GM19193 (cell line): Measurements from ENCODE around the gene PLCG2.

ENCODE experiments used
- POLR2A ChIP-seq: IDR thresholded peaks from 4 replicates; pipeline ENCODE4 v1.6.1; 2011; ENCODE audit not compliant: insufficient read depth, insufficient read length; ENCODE audit errors: extremely low read depth

Gene PLCG2

GRCh38 chr16:81881228-81881627, 102.1 kb downstream of the PLCG2 start:
- no peak for TF ChIP-seq POLR2A

GRCh38 chr16:81882559-81882958, 103.5 kb downstream of the PLCG2 start:
- TF ChIP-seq POLR2A: no peak

- no peak for TF ChIP-seq POLR2A
These were observed 104.1 kb downstream of the PLCG2 start for GRCh38 chr16:81883235-81883634.

GRCh38 chr16:81885976-81886586, 107.0 kb downstream of the PLCG2 start:
- peak; percentile 27 for TF ChIP-seq POLR2A

GRCh38 chr16:81888520-81889394, 109.7 kb downstream of the PLCG2 start:
- TF ChIP-seq POLR2A: no peak

GRCh38 chr16:81891736-81892364, 112.8 kb downstream of the PLCG2 start:
- TF ChIP-seq POLR2A: no peak

- TF ChIP-seq POLR2A: no peak
These were observed 115.5 kb downstream of the PLCG2 start for GRCh38 chr16:81894592-81894991.

- TF ChIP-seq POLR2A: no peak
These were observed 117.8 kb downstream of the PLCG2 start for GRCh38 chr16:81896902-81897301.

- no peak for TF ChIP-seq POLR2A
These were observed 120.5 kb downstream of the PLCG2 start for GRCh38 chr16:81899601-81900000.

- TF ChIP-seq POLR2A: no peak
These were observed 120.9 kb downstream of the PLCG2 start for GRCh38 chr16:81900014-81900413.

- TF ChIP-seq POLR2A: peak; percentile 22
These were observed 121.4 kb downstream of the PLCG2 start for GRCh38 chr16:81900456-81900855.

- no peak for TF ChIP-seq POLR2A
These were observed 122.4 kb downstream of the PLCG2 start for GRCh38 chr16:81901484-81901883.

GRCh38 chr16:81902025-81902424, 122.9 kb downstream of the PLCG2 start:
- no peak for TF ChIP-seq POLR2A

GRCh38 chr16:81904320-81904719, 125.2 kb downstream of the PLCG2 start:
- no peak for TF ChIP-seq POLR2A

- no peak for TF ChIP-seq POLR2A
These were observed 126.2 kb downstream of the PLCG2 start for GRCh38 chr16:81905277-81905676.

GRCh38 chr16:81907681-81908080, 128.6 kb downstream of the PLCG2 start:
- TF ChIP-seq POLR2A: no peak
